HG02938 (cell line): ENCODE results near the gene NR3C1.

Source experiments
- ATAC-seq: cut with Tn5 transposase; IDR thresholded peaks from one replicate; pipeline ENCODE4 v1.9.1; 2021; ENCODE audit warnings: mild to moderate bottlenecking, moderate library complexity; ENCODE audit not compliant: unreplicated experiment

The NR3C1 gene

GRCh38 chr5:143426437-143426991 lies 23.0 kb upstream of the NR3C1 start:
- no peak for ATAC-seq

DNA sequence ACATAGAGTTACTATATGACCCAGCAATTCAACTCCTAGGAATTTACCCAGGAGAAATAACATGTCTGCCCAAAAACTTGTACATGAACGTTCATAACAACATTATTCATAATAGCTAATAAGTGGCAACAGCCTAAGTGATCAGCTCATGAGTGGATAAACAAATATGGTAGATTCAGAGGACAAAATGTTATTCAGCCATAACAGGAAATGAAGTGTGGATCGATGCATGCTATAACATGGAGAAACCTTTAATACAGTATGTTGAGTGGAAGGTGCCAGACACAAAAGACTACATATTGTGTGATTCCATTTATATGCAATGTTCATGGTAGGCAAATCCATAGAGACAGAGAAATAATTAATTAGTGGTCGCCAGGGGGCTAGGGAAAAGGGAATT lies 22.3 kb upstream of the NR3C1 start:
- no peak for ATAC-seq

DNA sequence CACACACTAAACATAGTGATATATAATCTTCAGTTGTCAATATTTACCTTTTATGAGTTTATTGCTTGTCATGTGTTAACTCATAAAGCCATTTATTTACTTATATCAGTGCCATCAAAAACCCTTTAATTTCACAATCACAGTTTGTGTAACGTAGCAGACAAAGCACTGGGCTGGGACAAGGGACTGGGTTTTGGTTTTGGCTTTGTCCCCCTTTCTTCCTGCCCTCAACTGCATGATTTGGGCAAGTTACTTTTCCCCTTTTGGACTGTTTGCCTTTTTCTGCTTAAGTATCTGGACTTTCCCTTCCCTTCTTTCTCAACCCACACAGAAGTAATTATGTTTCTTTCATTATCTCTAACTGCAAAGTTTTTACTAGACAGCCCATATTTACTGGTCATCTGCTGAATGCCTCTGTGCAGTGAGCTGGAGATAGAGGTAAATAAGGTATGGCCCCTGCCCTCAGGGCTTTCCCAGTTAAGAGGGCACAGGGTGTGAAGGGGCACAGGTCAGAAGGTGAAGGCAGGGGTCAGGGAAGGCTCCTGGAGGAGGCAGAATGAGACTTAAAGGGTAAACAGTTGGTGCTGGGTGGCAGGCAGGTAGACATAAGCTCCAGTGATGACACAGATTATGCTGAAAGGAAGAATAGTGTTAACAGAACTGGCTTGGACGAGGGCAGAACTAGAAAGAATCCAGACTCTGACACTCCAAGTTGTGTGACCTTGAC lies 14.8 kb upstream of the NR3C1 start:
- ATAC-seq = no peak

DNA sequence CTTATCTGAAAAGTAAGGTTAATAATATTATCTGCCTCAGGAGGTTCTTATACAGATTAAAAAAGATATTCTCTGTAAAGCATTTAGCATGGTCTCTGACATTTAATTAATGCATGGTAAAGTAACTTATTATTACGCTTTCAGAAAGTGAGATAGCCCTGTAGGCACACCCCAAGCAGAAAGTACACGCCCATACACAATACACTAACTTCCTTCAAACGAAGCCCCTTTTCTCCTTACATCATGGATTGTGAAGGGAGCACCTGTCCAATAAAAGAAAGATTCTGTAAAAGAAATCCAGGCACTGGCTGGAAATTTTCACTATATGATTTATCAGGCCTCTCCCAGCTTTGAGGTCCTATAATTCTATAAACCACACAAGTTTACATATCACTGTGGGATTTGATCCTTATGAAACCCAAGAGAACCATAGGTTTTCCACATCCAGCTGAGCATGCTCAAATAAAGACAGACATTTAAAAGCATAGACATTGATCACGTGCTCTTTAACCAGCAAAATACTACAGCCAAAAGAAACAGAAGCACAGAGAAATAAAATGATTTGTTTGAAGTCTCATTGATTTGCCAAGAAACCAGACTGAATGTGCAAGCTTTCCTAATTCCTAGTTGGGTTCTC lies 14.1 kb upstream of the NR3C1 start:
- no peak for ATAC-seq

- no peak for ATAC-seq
Observed at GRCh38 chr5:143416411-143416810, 12.9 kb upstream of the NR3C1 start.

- peak; percentile 67 for ATAC-seq
Observed at GRCh38 chr5:143413958-143414669, 10.6 kb upstream of the NR3C1 start.

GRCh38 chr5:143412661-143413342 lies 9.3 kb upstream of the NR3C1 start:
- no peak for ATAC-seq

DNA sequence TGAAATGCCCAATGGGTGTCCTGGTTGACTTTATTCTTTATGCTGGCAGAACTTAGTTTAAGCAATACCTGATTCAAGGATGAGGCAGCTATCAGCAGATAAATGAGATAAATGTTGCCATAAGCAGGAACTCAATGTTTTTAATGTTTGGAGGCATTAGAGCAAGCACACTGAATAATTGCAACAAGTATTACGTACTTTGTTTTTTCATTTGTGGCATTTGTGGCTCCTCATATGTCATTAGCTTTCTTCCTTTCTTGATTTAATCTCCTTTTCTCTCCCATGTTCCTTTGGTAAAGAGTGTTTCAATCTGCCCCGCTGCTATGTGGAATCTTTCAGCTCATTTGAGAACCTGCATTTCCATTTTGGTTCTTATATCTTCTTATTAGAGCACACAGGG lies 6.4 kb upstream of the NR3C1 start:
- ATAC-seq = no peak

- no peak for ATAC-seq
Observed at GRCh38 chr5:143406408-143406807, 2.9 kb upstream of the NR3C1 start.

DNA sequence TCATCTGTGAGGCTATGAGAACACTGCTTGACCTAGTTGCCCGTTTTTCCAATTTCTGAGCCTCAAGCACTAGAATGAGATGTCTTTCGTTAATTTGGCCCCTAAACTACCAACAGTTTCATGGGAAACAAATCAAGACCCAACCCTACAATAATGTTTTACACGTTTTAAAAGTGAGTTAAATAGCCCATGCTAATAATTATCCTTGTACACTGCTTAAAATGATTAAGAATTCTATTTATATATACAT lies 2.3 kb upstream of the NR3C1 start:
- ATAC-seq = no peak

DNA sequence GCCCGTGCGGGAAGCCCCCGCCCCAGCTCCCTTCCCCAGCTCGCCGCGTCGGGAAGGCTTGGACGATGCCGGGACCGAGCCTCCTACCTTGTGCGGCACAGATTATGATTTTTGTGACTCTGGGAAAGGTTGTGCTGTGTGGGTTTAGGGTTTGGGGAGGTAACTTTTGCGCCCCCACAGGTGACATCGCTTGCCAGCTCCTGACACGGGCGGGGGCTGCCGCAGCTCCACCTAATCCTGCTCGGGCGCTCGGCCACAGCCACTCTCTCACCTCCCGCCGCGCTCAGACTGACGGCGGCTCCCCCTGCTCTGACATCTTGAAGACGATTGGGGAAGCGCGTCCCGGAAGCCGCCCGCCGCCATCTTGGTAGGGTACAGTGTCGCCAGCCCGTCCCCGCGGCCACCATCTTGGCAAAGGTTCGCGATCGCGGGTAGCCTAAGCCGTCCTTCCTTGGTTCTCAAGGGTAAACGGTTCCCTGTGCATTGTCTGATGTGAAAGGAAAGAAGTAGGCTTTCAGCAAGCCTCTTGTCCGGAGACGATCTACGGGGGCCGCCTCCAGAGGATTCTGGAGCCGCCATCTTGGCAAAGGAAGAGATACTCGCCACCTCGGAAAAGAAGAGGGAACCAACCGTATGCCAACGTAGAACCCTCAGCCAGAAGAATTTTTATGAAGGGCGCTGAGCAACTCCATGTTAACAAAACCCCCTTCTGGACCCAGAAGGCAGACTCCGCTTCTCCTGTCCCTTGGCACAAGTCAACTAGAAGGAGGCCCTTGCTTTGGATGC lies 1.8 kb upstream of the NR3C1 start:
- ATAC-seq = peak; percentile 29

- ATAC-seq = peak; percentile 22
Observed at GRCh38 chr5:143404416-143405062, 1.1 kb upstream of the NR3C1 start.

- peak; percentile 17 for ATAC-seq
Observed at GRCh38 chr5:143403334-143403592, 223 bp downstream of the NR3C1 start.

DNA sequence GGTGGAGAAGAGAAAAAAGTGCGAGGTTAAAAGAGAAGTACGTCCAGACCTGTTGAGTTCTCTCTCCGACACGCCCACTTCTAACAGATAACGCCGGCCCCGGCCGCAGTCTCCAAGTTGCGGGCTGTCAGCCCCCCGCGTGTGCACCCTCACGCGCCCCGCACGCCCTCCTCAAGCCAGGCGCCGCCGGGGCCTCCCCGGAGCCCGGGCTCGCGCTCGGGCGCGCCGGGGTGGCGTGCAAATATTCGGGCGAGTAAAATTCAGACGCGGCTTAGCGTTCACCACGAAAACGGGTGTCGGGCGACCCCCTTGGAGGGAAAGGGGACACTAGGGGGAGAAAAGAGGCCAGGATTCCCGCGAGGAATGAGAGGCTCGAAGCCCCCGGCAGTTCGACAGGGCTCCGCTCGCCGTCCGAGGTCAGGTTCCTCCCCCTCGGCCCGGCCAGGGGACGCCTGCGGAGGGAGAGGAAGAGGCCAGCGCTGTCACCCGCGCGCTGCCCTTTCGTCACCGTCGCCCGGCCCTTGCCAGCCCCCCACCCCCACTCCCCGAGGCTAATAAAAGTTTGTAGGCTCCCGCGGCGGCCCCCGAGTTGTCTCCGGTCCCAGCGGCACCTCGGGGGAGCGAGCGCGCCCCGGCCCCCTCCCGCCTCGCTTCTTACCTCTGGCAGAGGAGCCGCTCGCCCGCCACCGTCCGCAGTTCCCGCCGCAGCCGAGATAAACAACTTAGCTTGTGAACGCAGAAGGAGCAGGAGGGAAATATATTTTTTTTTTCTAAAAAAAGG lies 743 bp downstream of the NR3C1 start:
- no peak for ATAC-seq

- ATAC-seq = no peak
Observed at GRCh38 chr5:143402017-143402552, 1.4 kb downstream of the NR3C1 start.

- ATAC-seq = no peak
Observed at GRCh38 chr5:143401227-143402016, 2.1 kb downstream of the NR3C1 start.

- ATAC-seq = no peak
Observed at GRCh38 chr5:143400541-143401226, 2.8 kb downstream of the NR3C1 start.
